D341Med (cell line): ENCODE measurements around the gene GAB2.

Experiments used
- DNase-seq: peaks from one replicate; pipeline ENCODE4 v3.0.0; 2012; ENCODE audit warnings: low spot score

The GAB2 gene

DNA sequence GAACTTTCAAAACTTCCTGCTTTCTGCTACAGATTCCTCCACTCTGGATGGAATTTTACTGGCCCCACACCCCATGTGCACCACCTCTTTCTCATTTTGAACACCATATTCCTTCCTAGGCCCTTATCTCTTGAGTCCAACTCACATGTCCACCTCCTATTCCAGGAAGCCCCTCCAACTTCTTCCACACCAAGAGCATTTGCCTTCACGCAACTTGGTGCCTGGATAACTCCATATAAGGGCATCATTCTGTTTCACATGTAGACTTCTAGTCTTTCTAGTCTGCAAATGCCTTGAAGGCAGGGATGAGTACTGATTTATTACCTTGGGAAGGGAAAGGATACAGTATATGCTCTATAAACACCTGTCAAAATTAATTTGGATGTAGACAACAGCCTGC lies 17.5 kb downstream of the GAB2 start:
- no peak for DNase-seq

DNA sequence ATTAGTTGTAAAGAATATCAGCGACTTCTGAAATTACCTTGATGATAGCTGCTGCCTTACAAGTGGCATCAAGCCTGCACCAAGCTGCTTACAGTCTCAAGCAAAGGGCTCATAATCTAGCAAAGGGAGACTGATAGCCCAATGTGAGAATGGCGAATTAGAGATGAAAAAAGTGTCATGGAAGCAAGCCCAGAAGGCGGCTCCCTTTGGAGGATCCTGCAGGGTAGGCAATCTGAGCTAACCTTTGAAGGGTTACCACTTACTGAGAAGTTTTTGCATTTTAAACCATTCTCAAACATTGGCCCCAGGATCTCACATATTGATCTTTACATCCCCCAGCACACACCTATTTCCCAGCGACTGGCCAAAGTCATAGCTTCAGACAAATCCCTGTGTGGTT lies 18.5 kb downstream of the GAB2 start:
- no peak for DNase-seq

DNA sequence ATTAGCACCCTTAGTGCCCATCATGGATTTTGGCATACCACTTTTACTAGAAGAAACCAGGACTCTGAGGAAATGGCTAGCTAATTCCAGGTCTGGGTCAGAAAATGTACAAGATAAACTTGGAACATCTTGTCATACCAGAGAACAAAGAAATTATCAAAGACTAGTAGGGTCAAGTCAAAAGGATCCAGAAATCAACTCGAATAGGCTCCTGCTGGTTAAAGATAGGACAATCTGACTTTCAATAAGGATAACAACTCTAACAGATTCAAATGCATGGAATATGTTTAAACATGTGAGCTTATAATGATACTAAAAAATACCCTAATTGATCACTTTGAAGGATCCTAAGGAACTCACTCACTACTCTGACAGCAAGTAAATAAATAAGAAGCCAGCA lies 18.9 kb downstream of the GAB2 start:
- no peak for DNase-seq

DNA sequence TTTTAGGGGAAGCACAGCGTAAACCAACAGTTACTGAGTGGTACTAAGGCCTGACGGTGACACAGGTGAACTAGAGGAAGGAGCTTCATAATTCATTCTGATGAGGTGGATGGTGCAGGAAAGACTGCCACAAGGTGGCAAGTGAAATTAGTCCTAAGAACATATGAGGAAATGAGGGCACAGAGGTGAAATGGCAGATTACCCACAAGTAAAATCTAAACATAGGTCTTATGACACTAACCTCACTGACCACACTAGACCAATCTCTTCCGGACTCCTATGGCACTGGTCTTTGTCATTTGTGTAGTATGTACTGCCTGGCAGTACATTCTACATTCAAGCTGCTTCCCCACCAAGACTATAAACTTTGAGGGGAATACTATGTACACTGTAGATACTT lies 20.2 kb downstream of the GAB2 start:
- no peak for DNase-seq

DNA sequence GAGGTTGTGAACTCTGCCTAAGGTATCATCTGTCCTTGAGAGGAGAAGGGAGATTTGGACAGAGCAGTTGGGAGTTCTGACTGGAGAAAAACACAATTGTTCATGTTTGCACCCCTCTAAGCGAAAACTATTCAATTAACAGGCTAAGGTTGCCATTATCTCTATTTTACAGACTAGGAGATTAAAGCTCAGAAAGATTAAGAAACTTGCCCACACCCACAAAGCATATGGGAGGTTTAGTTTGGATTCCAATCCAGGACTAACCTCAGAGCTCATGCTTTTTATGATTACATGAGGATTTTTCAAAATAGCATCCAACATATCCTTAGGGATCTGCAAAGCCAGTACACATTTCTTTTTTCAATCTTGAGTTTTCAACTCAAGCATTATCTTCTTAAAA lies 22.0 kb downstream of the GAB2 start:
- DNase-seq, result no peak

DNA sequence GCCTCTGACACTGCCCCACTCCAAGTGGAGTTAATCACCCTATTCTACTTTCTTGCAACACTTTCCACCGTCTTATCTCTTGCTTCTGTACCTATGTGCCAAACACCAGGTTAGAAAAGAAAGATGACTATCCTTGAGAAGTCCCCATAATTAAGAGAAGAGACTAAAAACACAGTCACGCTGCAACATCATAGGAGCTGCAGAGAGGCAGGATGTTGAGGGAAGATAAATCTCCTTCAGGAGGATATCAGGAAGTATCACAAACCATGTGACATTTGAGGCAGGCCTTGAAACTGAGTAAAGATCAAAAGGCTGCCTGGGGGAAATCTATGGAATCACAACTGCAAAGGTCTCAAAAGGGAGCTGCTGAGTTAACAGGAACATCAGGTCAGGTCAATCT lies 24.8 kb downstream of the GAB2 start:
- DNase-seq, result no peak

DNA sequence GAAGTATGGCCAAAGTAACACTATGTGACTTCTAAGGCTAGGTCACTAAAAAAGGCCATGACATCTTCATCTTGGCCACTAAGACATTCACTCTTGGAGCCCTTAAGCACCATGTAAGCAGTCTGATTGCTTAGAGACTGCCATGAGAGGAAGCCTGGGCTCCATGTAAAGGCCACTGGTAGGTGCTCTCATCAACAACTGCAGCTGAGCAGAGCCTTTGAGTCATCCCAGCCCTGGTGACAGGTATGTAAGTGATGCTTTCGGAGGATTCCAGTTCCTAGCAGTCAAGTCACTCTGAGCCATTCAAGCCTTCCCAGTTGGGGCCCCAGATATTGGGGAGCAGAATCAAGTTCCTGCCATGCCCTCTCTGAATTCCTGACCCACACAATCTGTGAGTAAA lies 26.2 kb downstream of the GAB2 start:
- DNase-seq, result no peak

DNA sequence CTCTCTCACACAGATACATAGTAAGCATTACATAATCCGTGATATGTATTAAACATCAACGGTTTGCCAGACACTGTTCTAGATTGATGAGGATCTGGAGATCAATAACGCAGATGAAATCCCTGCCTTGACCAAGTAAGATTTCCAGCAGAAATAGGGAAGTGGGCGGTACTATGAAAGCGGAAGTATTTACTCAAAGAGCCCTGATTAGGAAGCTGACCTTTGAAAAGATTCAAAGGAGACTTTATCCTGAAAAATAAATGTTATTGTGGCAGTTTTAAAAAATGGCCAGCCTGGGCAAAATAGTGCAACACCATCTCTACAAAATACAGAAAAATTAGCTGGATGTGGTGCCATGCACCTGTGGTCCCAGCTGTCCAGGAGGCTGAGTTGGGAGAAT lies 26.8 kb downstream of the GAB2 start:
- DNase-seq, result no peak

DNA sequence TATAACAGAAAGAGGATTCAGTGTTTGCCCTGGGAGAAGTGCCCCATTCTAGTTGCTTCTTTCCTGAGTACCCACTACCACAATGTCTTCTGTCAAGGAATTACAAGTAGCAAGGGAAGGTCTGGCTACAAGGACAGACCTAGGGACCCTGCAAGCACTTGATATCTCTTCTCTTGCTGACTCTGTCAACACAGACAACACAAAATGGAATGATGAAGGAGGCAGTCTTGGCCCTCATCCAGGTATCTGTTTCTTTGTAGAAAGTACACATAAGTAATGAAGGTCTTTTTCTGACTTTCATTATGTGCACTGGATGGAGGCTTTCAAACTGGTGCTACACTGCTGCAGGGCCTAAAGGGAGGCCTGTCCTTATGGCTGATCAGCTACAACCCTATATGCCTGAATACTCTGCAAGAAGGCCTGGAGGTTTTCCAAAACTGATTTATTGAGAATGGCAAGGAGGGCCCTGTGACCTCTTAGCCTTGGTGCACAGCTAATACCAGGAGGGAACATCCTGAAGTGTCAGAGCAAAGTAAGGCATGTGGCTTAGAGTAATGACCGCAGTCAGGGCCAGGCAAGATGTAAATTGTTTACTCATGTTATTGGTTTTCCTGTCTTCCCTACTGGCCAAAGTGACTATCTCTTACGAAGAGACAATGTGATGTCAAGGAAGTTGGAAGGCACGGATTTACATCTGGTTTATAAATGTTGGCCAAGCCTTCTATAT lies 31.2 kb downstream of the GAB2 start:
- DNase-seq, result no peak

DNA sequence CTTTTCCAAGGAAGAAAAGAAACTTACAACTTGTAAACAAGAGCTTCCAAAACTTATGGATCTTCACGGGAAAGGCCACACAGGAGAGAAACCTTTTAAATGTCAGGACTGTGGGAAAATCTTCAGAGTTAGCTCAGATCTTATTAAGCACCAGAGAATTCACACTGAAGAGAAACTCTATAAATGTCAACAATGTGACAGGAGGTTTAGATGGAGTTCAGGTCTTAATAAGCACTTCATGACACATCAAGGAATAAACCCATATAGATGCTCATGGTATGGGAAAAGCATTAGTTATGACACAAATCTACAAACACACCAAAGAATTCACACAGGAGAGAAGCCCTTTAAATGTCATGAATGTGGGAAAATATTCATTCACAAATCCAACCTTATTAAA lies 32.4 kb downstream of the GAB2 start:
- DNase-seq, result no peak

DNA sequence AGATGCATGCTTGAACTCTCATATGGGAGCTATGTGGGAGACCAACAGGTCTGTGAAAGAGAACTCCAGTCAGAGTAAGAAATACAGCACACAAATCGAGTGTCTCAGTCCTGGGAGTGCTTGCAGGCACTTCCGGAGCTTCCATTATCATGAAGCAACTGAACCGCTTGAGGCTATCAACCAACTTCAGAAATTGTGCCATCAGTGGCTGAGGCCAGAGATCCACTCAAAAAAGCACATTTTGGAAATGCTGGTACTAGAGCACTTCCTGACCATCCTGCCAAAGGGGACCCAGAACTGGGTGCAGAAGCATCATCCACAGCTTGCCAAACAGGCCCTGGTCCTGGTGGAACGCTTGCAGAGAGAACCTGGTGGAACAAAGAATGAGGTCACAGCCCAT lies 33.4 kb downstream of the GAB2 start:
- no peak for DNase-seq

DNA sequence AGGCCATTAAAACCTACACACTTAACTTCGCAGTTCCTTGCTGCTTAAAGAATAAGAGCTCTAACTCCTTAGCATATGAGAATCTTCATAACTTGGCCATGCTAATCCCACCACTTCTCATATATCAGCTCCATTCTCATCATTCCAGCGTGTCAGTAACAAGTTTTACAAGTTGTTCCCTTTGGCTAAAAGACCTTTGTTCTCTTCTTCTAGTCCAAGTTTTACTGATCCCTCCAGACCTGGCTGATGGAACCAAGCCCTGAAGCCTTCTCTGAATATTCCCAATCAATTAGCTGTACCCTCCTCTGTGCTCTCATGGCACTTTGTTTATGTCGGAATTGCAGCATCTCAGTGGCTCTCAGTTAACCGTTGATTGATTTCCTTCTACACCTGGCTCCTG lies 35.8 kb downstream of the GAB2 start:
- no peak for DNase-seq

DNA sequence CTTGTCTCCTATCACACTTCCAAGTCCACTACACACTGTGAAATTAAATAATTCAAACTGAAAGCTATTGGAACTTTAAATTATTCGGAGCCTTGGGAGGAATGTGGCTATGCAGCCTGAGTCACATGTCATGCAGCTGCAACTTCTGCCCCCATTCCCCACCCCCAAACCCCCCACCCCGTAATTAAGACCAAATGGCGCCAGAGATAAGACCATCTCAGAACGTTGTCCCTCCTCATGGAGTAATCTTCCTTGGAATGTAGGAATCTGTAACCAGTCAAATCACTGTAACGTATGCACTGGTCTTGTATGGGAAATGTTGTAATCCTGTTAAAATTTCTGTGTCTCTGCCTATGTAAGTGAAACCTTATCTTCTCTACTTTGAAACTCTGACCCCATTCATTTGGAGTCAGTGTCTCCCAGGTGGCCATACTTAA lies 37.0 kb downstream of the GAB2 start:
- no peak for DNase-seq

DNA sequence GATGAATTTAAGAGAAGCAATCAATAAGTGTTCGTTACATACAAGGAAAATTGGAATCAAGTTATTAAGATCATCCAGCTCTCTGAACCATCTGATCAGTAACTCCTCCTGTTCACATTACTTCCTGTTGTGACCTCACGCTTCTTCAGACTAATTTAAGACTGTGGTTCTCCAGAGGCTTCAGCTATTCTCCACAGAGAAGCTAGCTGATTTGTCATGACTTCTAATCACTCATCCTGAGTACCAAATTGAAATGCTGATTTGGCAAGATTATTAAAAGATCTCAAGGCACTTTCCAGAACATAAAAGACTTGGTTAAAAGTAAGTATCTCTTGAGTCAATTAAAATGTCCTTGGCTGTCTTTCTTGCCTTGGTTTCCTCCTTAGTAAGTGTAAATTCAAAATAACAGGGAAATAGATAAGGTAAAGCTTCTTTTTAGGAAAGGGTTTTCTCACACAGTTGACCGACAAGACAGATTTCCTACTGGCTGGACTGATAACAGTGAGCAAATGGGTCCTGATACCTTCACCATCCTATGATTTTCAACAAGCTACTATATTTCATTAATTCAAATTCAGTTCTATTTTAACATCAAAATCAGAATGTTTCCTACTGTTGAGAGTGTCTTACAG lies 38.5 kb downstream of the GAB2 start:
- DNase-seq, result no peak

DNA sequence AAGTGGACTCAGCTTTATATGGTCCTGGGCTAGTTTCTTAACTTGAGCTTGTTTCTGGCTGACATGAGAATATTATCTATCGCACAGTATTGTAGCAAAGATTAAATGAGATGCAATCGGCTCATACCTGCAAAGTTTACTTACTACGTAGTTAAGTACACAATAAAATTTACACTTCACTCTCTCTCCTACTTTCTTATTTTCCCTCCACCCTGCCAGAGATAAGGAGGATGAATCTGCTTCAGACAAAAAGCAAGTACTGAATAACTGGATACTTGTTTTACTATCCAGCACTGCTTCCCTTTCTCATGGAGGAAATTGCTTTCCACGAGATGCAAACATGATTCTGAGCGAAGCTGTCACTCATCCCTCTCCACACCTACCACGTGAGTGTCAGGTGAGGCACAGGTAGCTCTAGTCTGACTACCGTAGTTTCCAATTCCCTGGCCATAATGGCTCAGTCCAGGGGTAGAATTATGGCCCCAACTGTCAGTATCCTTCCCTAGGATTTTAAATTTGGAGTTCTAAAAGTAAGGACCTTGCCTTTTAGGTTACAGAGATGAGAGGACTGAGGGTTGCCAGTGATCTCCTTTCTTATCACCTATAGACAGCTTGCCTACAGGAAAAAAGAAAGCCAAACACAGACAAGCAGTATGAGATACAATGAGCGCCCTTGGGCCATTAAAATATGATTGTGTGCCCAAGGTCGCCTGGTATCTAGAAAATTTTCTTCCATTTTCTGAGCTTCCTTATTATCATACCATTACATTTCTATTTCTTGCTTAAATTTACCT lies 39.8 kb downstream of the GAB2 start:
- no peak for DNase-seq

DNA sequence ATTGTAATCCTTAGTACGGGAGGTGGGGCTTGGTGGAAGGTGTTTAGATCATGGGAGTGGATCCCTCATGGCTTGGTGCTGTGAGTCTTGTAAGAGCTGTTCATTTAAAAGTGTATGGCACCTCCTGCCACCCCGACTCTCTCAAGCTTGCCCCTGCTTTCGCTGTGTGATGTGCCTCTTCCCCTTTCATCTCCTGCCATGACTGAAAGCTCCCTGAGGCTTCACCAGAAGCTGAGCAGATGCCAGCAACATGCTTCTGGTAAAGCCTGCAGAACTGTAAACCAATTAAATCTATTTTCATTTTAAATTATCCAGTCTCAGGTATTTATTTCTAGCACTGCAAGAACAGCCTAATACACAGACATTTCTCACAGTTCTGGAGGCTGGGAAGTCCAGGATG lies 40.8 kb downstream of the GAB2 start:
- DNase-seq, result no peak

DNA sequence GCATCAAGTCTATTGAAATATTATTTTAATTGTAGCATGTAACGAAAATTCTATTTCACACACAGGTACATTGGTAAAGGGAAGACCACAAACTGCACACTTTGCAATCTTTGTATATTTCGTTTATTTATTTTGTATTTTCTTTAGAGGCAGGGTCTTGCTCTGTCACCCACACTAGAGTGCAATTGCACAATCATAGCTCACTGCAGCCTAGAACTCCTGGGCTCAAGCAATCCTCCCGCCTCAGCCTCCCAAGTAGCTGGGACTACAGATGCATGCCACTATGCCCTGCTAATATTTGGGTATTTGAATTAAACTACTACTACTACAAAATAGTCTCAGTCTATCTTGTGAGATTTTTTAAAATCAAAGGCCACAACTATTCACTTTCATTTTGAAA lies 42.7 kb downstream of the GAB2 start:
- DNase-seq, result no peak

DNA sequence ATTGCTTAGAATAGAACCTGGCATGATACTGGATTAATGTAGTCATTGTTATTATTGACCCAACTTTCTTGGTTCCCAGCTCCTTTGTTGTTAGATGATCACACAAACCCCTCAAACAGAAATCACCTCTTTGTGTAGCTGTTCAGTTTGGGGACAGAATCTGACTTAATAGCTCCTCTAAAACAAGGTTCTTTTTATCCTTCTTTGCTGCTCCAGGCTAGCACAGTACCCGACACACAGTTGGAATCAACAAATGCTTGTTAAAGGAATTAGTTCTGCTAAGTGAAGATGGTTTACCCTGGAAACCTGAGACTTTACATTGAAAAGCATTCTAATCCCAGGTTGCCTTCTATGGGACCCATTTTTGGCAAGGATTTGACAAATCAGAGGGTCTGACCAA lies 43.9 kb downstream of the GAB2 start:
- no peak for DNase-seq

DNA sequence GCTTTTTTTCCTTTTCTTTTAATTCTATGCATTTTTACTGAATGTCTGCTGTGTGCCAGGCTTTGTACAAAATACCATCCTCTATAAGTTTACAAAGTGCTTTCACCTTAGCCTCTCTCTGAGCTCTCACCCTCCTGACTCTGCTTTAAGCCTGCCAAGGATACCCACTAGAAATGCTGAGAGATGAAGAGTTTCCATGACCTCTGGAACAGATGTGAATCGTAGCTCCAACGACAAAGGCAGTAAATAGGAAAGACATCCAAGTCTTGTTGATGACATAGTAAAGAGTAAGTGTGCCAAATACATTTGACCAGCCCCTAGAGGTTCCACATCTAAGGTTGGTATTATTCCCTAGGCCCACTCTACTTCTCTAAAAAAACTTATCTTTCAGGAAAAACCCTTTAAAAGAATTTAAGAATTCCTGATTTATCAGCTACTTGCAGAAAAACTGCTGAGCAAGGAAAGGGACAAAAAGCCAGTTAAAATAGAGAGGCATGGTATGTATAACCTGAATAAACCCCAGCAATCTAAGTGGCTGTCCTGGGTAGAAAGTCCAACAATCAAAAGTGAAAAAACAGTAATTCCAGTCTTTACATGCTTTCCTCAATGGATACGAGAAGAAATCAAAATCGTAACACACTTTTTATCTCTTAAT lies 45.4 kb downstream of the GAB2 start:
- no peak for DNase-seq

DNA sequence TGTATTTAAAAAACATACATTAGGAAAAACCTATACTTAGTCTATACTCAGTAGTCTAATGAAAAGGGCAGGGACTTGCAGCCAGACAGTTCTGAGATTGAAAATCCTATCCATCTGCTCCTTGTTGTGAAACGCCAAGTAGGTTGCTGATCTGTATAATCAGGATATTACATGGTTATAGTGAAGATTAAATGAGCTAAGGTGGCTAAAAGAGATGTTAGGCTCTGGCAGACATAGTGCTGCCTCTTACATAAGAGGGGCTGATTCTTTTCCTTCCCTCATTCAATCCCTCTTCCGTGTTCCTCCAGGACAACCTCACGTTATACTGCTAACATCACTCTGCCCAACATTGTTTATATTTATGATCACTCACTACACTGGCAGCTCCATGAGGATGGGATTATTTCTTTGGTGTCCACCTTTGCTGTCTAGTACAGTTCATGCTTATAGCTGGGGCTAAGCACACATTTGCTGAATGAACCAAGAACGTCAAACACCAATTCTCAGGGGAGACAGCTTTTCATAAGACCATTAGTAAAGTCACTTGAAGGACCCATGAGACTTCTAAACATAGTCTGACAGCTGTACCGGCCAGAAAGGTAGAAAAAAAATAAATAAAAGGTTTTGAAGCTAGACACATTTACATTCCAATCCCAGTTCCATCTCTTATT lies 46.3 kb downstream of the GAB2 start:
- DNase-seq, result peak; percentile 58

DNA sequence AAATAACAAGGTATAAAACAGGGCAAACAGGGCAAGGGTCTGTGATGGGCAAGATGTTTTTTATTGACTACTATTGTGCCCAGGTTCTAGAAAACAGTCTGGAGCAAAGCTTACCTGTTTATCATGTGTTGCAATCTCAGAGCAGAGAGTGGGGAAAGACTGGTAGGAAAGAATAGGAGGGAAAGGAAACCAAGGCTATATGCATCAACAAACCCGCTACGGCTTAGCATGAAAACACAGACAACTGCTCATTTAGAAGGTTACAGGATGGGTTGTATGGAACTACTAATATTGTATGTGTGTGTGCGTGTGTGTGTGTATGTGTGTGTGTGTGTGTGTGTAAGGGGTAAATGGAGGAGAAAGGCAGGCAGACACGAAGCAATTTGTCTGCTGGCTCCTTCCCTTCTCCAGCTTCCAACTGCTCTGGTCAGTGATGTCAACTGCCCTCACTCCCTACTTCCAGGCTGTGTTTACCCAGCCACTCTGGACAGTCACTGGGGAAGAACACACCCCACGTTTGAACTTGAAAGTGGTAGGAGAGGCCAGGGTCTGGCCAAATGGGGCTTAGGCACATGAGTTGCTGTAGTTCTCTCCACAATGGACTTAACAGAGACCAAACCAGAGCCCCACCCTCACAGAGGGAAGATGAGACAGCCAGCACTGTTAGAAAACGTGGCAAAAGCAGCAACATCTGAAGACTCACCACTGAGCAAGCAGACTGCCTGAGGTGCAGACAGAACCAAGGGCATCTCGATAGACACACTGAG lies 47.0 kb downstream of the GAB2 start:
- DNase-seq, result peak; percentile 62
